ENCODE measurements around the gene ADNP2.

Gene ADNP2

DNA sequence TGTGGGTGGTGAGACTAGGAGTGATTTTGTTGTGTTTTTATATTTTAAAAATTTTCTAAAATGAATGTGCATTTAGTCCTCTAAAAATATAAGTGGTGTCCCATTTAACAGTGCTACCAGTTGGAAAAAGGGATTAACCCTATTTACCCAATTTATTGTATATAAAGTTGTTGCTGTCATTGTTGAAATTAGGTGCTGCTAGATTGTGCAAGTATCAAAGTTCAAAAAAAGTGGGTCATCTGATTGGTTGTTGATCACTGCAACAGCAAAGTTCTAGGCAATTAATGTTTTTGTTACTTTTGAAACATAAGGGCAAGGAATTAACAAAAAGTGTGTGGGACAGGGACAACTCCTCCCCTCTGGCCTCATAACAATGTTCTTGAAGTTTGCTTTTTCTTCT is 40.6 kb downstream of the ADNP2 start (continued):
- no peak for TF ChIP-seq ZC3H10 (CRISPR knock-in tag; IDR thresholded peaks at IDR 0.05)
- TF ChIP-seq, protein P1, sequence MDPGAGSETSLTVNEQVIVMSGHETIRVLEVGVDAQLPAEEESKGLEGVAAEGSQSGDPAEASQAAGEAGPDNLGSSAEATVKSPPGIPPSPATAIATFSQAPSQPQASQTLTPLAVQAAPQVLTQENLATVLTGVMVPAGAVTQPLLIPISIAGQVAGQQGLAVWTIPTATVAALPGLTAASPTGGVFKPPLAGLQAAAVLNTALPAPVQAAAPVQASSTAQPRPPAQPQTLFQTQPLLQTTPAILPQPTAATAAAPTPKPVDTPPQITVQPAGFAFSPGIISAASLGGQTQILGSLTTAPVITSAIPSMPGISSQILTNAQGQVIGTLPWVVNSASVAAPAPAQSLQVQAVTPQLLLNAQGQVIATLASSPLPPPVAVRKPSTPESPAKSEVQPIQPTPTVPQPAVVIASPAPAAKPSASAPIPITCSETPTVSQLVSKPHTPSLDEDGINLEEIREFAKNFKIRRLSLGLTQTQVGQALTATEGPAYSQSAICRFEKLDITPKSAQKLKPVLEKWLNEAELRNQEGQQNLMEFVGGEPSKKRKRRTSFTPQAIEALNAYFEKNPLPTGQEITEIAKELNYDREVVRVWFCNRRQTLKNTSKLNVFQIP (CRISPR knock-in tag; IDR thresholded peaks at IDR 0.05; ENCODE audit: borderline replicate concordance, low read depth), result no peak
- TF ChIP-seq ARNTL (CRISPR knock-in tag; IDR thresholded peaks at IDR 0.05; ENCODE audit: borderline replicate concordance, low read depth), result no peak
- TF ChIP-seq ISL1 (CRISPR knock-in tag; IDR thresholded peaks at IDR 0.05), result no peak

DNA sequence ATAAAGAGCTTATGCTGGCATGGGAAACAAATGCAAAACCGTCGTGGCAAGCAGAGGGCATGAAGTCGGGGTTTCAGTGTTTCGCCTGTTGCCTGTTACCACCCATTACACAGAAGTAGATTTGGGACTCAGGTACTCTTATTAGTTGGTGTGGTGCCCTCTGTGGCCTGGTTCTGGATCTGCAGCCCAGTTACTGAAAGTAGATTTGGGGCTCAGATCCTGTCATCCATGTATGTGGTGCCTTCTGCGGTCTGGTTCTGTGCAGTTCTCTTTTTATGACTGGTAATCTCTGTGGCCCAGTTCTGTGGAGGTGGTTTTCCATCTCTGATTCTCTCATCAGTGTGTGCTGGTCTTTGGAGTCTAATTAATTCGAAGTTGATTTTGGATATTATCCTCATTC is 45.2 kb downstream of the ADNP2 start:
- TF ChIP-seq ZFP30 (CRISPR knock-in tag; IDR thresholded peaks at IDR 0.05) (no peak), GLIS3 (CRISPR knock-in tag; IDR thresholded peaks at IDR 0.05) (no peak)
- ATAC-seq, result peak; percentile 59; the same call in 2 of the 3 replicates

DNA sequence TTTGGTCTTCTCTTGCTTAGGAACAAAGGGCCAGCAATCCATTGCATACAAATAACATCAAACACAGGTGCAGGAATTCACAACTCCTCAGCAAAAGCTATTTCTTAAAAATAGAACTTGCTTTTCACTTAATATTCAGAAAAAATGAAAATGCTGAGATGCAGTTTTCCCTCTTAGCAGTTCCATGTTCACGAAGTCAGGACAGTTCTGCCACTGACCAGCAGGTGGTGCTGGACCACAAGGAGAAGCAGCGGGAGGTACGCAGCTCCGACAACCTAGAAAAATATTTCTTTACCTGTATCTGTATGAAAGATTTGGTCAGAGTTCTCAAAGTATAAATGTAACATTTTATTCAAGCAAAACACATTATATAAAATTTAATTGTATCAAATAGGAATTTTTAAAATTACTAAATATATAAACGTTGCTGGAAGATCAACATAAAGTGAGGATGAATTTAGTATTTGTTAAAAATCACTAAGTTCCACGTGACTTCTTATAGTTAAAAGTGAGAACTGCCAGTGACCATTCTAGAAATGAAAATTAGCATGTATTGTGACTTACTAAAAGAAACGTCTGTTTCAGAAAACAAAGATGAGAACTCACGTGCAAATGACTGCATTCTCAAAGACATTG is 48.8 kb downstream of the ADNP2 start:
- ATAC-seq, result peak; percentile 84
- TF ChIP-seq ZFP3 (CRISPR knock-in tag; IDR thresholded peaks at IDR 0.05) (no peak), OSR1 (CRISPR knock-in tag; IDR thresholded peaks at IDR 0.05) (no peak), ZC3H10 (CRISPR knock-in tag; IDR thresholded peaks at IDR 0.05) (no peak), ZNF8 (CRISPR knock-in tag; IDR thresholded peaks at IDR 0.05) (no peak), TOX (CRISPR knock-in tag; IDR thresholded peaks at IDR 0.05; ENCODE audit: borderline replicate concordance) (no peak), BACH2 (CRISPR knock-in tag; IDR thresholded peaks at IDR 0.05; ENCODE audit: borderline replicate concordance) (no peak), ZFP30 (CRISPR knock-in tag; IDR thresholded peaks at IDR 0.05) (no peak)
- TF ChIP-seq, protein P2, sequence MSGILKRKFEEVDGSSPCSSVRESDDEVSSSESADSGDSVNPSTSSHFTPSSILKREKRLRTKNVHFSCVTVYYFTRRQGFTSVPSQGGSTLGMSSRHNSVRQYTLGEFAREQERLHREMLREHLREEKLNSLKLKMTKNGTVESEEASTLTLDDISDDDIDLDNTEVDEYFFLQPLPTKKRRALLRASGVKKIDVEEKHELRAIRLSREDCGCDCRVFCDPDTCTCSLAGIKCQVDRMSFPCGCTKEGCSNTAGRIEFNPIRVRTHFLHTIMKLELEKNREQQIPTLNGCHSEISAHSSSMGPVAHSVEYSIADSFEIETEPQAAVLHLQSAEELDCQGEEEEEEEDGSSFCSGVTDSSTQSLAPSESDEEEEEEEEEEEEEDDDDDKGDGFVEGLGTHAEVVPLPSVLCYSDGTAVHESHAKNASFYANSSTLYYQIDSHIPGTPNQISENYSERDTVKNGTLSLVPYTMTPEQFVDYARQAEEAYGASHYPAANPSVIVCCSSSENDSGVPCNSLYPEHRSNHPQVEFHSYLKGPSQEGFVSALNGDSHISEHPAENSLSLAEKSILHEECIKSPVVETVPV (CRISPR knock-in tag; IDR thresholded peaks at IDR 0.05), result no peak
- TF ChIP-seq, protein P3, sequence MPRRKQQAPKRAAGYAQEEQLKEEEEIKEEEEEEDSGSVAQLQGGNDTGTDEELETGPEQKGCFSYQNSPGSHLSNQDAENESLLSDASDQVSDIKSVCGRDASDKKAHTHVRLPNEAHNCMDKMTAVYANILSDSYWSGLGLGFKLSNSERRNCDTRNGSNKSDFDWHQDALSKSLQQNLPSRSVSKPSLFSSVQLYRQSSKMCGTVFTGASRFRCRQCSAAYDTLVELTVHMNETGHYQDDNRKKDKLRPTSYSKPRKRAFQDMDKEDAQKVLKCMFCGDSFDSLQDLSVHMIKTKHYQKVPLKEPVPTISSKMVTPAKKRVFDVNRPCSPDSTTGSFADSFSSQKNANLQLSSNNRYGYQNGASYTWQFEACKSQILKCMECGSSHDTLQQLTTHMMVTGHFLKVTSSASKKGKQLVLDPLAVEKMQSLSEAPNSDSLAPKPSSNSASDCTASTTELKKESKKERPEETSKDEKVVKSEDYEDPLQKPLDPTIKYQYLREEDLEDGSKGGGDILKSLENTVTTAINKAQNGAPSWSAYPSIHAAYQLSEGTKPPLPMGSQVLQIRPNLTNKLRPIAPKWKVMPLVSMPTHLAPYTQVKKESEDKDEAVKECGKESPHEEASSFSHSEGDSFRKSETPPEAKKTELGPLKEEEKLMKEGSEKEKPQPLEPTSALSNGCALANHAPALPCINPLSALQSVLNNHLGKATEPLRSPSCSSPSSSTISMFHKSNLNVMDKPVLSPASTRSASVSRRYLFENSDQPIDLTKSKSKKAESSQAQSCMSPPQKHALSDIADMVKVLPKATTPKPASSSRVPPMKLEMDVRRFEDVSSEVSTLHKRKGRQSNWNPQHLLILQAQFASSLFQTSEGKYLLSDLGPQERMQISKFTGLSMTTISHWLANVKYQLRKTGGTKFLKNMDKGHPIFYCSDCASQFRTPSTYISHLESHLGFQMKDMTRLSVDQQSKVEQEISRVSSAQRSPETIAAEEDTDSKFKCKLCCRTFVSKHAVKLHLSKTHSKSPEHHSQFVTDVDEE (CRISPR knock-in tag; IDR thresholded peaks at IDR 0.05), result no peak
- TF ChIP-seq, protein P1 (CRISPR knock-in tag; IDR thresholded peaks at IDR 0.05; ENCODE audit: borderline replicate concordance, low read depth), result no peak

DNA sequence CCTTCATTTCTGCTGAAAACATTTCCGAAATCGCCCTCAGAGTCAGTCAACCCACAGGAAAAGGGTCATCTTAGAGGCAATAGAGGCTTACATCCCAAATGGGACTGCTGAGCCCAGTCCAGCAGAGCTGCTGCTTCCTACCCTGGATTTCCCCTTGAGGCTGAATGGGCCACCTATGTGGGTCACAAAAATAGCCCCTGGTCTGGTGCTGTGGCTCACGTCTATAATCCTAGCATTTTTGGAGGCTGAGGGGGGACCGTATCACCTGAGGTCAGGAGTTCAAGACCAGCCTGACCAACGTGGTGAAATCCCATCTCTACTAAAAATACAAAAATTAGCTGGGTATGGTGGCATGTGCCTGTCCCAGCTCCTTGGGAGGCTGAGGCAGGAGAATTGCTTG is 49.3 kb downstream of the ADNP2 start:
- no peak for ATAC-seq
- no peak for TF ChIP-seq BACH2 (CRISPR knock-in tag; IDR thresholded peaks at IDR 0.05; ENCODE audit: borderline replicate concordance)
- TF ChIP-seq, protein P3 (CRISPR knock-in tag; IDR thresholded peaks at IDR 0.05), result no peak
- TF ChIP-seq GLIS3 (CRISPR knock-in tag; IDR thresholded peaks at IDR 0.05), result no peak
- TF ChIP-seq ESRRG (CRISPR knock-in tag; IDR thresholded peaks at IDR 0.05), result no peak
- no peak for TF ChIP-seq PPARA (CRISPR knock-in tag; IDR thresholded peaks at IDR 0.05; ENCODE audit: borderline replicate concordance)
- TF ChIP-seq ZFP3 (CRISPR knock-in tag; IDR thresholded peaks at IDR 0.05), result no peak
- no peak for TF ChIP-seq ZNF70 (CRISPR knock-in tag; IDR thresholded peaks at IDR 0.05)
- TF ChIP-seq, protein P4, sequence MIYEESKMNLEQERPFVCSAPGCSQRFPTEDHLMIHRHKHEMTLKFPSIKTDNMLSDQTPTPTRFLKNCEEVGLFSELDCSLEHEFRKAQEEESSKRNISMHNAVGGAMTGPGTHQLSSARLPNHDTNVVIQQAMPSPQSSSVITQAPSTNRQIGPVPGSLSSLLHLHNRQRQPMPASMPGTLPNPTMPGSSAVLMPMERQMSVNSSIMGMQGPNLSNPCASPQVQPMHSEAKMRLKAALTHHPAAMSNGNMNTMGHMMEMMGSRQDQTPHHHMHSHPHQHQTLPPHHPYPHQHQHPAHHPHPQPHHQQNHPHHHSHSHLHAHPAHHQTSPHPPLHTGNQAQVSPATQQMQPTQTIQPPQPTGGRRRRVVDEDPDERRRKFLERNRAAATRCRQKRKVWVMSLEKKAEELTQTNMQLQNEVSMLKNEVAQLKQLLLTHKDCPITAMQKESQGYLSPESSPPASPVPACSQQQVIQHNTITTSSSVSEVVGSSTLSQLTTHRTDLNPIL (CRISPR knock-in tag; IDR thresholded peaks at IDR 0.05; ENCODE audit: low read depth), result no peak
- TF ChIP-seq, protein P5, sequence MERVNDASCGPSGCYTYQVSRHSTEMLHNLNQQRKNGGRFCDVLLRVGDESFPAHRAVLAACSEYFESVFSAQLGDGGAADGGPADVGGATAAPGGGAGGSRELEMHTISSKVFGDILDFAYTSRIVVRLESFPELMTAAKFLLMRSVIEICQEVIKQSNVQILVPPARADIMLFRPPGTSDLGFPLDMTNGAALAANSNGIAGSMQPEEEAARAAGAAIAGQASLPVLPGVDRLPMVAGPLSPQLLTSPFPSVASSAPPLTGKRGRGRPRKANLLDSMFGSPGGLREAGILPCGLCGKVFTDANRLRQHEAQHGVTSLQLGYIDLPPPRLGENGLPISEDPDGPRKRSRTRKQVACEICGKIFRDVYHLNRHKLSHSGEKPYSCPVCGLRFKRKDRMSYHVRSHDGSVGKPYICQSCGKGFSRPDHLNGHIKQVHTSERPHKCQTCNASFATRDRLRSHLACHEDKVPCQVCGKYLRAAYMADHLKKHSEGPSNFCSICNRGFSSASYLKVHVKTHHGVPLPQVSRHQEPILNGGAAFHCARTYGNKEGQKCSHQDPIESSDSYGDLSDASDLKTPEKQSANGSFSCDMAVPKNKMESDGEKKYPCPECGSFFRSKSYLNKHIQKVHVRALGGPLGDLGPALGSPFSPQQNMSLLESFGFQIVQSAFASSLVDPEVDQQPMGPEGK (CRISPR knock-in tag; IDR thresholded peaks at IDR 0.05; ENCODE audit: borderline replicate concordance), result no peak
- no peak for TF ChIP-seq ZNF8 (CRISPR knock-in tag; IDR thresholded peaks at IDR 0.05)
- no peak for TF ChIP-seq SNAI2 (CRISPR knock-in tag; IDR thresholded peaks at IDR 0.05)
- no peak for TF ChIP-seq ZC3H10 (CRISPR knock-in tag; IDR thresholded peaks at IDR 0.05)
- TF ChIP-seq ZNF565 (CRISPR knock-in tag; conservative IDR thresholded peaks at IDR 0.05; ENCODE audit: low read depth), result no peak
- no peak for TF ChIP-seq CSDC2 (CRISPR knock-in tag; IDR thresholded peaks at IDR 0.05)
- no peak for TF ChIP-seq TCF4 (CRISPR knock-in tag; IDR thresholded peaks at IDR 0.05; ENCODE audit: borderline replicate concordance)
- no peak for TF ChIP-seq RARB (CRISPR knock-in tag; IDR thresholded peaks at IDR 0.05)
